ENCODE data around the gene PRKACA.

Gene PRKACA

DNA sequence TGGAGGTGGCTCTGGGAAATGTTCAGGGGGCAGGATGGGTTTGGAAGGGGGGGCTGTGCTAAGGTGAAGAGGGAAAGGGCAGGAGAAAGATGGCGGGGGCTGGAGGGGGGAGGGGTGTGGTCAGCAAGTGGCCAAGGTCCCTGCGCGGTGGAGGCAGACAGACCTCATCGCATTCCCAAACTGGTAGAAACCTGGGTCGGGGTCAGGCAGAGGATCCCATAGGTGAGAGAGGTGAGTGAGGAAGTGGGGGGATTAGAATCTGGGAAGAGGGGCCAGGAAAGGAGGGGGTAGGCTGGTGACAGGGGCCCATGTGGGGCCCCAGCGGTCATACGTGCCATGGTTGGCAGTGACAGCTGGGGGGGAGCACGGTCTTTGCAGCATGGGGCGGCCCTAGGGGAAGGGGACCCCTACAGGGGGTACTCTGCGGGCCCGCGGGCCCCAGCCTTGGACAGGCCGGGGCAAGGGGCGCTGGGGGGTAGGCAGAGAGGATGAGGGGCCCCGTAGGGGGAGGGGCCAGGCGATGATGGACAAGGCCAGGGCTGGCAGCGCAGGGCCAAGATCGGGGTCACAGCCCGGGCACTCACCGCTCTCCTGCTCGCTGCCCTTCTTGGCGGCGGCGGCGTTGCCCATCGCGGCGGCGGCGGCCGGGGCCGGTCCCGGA, 514 bp downstream of the PRKACA start:
- no peak for DNase-seq (ENCODE audit: low read depth in 2 of 2)

DNA sequence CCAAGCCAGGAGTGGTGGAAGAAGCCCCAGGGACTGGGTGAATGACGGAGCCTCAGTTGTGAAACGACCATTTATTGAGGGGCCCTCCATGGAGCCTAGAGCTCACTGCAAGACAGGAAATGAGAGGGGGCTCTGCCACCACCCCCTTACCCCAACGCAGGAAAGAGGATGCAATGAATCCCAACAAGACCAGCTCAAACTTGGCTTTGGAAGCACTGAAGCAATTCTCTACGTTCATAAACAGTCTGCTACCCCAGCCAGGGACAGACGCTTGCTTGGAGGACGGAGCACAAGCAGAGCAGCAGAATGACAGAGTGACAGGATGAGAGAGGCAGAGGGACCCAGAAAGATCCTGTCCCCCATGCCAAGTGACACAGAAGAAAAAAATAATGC, 1.0 kb downstream of the PRKACA start:
- DNase-seq (ENCODE audit: low read depth in 2 of 2): no peak

- no peak for DNase-seq (ENCODE audit: low read depth in 2 of 2)
These were observed 1.8 kb downstream of the PRKACA start for GRCh38 chr19:14115756-14116155.

- DNase-seq (ENCODE audit: low read depth in 2 of 2): peak in 1 of 2 experiments; percentile 22
These were observed 2.7 kb downstream of the PRKACA start for GRCh38 chr19:14114854-14115253.

GRCh38 chr19:14114439-14114838, 3.1 kb downstream of the PRKACA start:
- DNase-seq (ENCODE audit: low read depth in 2 of 2): no peak

GRCh38 chr19:14113762-14114414, 3.7 kb downstream of the PRKACA start:
- DNase-seq (ENCODE audit: low read depth in 2 of 2): peak in 1 of 2 experiments; percentile 46

GRCh38 chr19:14112809-14113385, 4.7 kb downstream of the PRKACA start:
- no peak for DNase-seq (ENCODE audit: low read depth in 2 of 2)

DNA sequence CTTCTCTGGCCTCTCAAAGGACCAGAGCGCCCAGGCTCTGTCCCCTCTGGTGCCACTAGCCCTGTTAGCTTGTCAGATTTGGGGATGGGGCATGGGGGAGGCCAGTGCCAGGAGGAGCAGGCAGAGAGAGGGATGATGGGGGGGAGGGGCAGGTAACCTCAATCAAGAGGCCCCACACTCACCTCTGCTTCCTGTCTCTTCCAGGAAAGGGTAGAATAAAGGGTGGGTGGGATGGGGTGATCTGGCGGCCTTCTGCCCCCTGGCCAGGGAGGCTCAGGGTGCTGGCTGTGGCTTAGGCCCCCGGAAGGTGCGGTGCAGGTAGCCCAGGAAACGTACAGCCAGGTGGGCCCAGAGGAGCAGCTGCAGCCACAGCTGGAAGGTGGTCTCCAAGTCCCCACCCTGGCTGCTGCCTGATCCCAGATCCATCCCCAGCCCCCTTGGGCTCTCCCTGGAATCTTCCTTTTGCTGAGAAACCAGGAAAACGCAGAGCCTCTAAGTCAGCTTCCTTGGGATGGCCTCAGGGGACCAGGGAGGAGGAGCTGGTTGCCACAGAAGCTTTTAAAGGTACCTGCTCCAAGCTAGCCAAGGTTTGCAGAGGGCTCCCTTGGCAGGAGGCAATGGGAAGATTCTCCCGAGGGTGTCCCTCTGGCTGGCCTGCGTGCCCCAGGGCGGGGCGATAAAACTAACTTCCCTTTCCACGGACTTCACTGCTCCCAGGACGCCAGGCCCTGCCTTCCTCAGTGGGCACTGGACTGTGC, 5.3 kb downstream of the PRKACA start:
- no peak for DNase-seq (ENCODE audit: low read depth in 2 of 2)

DNA sequence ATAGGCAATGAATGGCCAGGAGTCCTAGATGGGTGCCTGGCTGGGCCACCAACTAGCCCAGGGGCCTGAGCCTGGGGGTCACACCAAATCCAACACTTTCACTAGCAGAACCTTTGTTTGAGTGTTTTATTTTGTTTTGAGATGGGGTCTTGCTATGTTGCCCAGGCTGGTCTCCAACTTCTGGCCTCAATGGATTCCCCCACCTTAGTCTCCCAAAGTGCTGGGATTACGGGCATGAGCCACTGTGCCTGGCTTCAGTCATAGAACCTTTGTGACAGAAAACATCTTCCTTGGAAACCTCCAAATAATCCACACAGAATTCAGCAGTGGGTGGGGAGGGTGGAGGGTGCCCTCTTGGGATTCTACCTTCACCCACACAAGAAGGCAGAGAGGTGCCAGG, 6.1 kb downstream of the PRKACA start:
- no peak for DNase-seq (ENCODE audit: low read depth in 2 of 2)

- no peak for DNase-seq (ENCODE audit: low read depth in 2 of 2)
These were observed 6.9 kb downstream of the PRKACA start for GRCh38 chr19:14110650-14111049.

- DNase-seq (ENCODE audit: low read depth in 2 of 2): no peak
These were observed 9.7 kb downstream of the PRKACA start for GRCh38 chr19:14107581-14108461.

GRCh38 chr19:14106840-14107239, 10.7 kb downstream of the PRKACA start:
- DNase-seq (ENCODE audit: low read depth in 2 of 2): no peak

DNA sequence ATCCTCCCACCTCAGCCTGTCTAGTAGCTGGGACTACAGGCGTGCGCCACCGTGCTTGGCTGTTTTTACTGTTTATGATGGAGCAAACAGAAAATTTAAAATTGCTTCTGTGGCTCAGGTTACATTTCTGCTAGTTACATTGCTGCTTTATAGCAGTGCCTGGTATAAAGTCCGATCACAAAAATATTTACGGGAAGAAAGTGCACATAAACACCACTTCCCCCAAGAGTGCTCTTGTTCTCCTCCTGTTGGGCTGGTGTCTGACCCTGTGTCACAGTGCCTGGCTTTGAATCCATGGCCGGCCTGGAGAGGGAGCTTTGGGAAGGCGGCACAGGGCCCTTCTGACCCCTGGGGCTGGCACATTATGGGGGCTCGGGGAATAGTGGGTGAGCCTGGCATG, 11.9 kb downstream of the PRKACA start:
- DNase-seq (ENCODE audit: low read depth in 2 of 2): no peak

DNA sequence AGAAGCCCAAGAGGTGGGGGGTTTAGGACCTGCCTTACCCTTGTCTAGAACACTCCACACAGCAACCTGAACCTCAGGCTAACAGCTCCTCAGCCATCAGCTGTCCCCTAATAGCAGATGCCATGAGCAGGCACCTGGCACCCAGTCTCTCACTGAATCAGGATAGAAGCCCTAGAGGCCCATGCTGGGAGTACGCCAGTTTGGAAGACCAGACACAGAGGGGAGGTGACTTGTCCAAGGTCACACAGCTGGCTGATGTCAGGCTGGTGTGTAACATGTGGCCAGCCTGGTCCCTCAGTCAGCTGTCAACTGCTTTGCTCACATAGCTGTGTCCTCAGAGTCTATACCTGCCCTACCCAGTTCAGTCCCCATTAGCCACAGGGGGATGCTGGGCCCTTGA, 14.3 kb downstream of the PRKACA start:
- no peak for DNase-seq (ENCODE audit: low read depth in 2 of 2)

DNA sequence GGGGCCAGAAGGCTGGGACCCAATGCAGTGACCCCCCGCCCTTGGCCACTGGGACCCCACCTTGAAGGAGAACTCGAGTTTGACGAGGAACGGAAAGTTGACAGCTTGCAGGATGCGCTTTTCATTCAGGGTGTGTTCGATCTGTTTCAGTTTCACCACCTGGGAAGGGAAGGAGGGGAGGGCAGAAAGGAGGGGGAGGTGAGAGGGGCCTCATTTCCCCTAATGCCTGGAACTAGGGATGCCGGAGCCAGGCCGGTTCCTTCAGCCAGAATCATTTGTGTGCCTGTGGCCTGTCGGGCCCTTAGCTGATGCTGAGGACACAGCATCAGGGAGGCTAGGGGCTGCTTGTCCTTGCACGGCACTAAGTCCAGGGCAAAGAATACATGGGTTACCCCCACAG, 14.8 kb downstream of the PRKACA start:
- no peak for DNase-seq (ENCODE audit: low read depth in 2 of 2)

DNA sequence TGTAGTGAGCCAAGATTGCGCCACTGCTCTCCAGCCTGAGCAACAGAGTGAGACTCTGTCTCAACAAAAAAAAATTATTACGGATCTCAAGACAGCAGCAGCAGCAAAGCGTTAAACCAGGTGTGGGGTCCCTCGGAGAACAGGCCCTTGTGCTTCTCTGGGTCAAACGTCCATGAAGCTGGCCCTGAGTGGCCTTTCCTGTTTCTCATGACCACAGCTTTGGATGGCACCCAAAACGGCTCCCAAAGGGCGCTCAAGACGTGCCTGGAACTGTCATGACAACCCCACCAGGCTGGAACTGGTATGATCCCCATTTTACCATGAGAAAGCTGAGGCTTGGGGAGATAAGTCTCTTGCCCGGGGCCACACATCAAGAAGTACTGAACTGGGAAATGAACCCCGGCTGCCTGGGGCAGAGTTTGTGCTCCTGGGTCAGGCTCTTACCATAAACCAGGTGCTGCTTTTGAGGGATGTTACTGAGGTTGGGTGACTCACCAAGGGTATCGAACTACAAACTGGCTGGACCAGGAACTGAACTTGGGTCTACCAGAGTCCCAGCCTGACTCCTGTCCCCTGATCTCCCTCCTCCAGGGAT, 15.4 kb downstream of the PRKACA start:
- DNase-seq (ENCODE audit: low read depth in 2 of 2): no peak

DNA sequence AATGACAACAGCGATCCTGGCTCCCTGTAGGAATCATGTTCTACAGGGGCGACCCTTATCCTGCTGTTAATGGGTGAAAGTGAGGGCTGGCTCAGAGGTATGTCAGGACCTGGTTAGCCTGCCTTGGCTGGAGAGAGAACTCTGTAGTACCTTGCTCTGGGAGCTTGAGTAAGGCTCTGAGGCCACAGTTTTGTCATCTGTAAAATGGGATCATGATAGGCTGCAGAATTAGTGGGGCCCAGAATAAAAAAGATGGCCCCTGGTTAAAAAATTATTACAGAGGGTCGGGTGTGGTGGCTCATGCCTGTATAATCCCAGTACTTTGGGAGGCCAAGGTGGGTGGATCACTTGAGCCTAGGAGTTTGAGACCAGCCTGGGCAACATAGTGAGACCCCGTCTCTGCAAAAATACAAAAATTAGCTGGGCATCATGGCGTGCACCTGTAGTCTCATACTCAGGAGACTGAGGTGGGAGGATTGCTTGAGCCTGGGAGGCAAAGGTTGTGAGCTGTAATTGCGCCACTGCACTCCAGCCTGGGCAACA, 16.5 kb downstream of the PRKACA start:
- DNase-seq (ENCODE audit: low read depth in 2 of 2): no peak

DNA sequence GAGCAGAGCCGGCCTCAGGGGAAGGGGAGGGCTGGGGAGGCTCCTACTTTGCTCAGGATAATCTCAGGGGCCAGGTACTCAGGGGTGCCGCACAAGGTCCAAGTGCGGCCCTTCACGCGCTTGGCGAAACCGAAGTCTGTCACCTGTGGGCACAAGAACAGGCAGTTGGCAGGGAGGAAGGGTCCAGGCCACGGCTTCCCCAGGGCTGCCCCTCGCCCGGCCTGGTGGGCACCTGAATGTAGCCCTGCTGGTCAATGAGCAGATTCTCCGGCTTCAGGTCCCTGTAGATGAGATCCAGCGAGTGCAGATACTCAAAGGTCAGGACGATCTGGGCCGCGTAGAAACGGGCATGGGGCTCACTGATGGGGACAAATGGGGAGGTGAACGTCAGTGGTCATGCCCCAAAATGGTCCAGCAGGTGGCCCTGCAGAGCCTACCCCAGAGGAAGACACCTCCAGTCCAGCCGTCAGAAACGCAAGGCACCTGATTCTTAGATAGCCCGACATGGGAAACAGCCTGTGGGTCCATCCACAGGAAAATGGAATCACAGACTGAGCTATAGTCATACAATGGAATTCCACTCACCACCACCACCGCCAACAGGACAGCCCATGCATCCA, 19.9 kb downstream of the PRKACA start:
- DNase-seq (ENCODE audit: low read depth in 2 of 2): no peak

DNA sequence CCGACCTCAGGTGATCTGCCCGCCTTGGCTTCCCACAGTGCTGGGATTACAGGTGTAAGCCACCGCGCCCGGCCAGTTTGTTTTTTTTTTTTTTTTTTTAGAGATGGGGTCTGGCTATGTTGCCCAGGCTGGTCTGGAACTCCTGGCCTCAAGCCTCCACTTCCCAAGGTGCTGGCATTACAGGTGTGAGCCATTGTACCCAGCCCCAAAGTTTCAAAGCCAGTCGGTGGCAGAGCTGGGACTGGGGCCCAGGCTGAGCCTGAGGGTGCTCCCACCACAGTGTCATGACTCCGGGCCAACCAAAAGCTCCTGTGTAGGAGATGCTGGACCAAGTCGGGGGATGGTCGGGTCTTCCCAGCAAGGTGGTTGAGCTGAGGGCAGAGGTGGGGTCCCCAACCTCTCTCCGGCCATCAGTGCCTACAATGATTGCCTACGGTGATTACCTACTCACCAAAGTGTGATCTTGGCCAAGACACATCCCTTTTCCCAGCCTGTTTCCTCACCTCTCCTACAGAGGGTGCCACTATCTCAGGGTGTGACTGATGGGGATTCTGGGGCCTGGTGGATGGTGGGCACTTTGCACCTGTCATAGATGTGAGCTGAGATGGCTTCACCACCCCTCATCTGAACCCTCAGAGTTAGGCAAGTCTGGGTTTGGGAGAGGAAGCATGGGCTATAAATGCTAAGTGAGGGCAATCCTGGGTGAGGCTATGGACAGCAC, 21.1 kb downstream of the PRKACA start:
- DNase-seq (ENCODE audit: low read depth in 2 of 2): no peak

DNA sequence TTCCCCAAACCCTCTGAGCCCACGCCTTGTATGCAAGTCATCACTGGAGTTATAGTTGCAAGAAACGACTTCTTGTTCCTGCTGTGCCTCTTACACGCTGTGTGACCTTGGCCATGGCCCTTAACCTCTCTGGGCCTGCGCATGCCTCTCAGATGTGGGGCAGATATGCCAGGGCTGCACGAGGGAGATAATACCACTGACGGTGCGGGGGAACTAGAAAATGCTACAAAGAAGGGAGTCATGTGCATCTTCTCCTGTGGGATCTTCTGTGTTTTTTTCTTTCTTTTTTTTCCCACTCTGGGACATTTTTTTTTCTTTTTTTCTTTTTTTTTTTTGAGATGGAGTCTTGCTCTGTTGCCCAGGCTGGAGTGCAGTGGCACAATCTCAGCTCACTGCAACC, 22.7 kb downstream of the PRKACA start:
- DNase-seq (ENCODE audit: low read depth in 2 of 2): no peak

Measured in stimulated activated CD4-positive, alpha-beta T cell treated with anti-CD3 and anti-CD28 coated beads, Interleukin-12 subunit alpha, Interleukin-12 subunit beta, amount 100 ng/mL, for 24 hours (primary cell).